COLO829 (cell line): ENCODE results near the gene RECQL5.
"Not testable (repeated sequence)": the region's sequence is repeated elsewhere in the genome, so short reads cannot be mapped to it uniquely, and the experiment has no call there.

Experiments used
- DNase-seq: peaks from one replicate; pipeline ENCODE4 v3.0.0; 2012; ENCODE audit warnings: low spot score

The RECQL5 gene

DNA sequence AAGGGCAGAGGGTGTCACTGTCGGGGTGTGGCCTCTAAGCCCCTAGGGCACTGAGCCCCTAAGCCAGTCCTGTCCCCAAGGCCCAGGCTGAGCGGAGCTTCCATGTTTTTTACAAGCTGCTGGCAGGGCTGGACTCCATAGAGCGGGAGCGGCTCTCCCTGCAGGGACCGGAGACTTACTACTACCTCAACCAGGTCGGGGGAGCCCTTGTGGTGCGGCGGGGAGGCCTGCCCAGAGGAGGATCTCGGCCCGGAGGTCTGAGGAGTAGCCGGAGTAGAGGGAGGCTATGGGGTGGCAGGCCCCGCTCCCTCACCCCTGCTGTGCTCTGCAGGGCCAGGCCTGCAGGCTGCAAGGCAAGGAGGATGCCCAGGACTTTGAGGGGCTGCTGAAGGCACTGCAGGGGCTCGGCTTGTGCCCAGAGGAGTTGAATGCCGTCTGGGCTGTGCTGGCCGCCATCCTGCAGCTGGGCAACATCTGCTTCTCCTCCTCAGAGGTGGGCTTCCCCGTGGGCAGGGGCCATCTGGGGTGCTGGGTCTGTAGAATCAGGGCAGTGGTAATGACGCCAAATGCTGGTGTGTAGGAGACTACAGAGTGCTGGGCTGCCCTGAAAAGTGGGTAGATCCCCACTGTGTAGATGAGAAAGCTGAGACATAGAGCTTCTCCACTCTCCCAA, 74.5 kb downstream of the RECQL5 start:
- no peak for DNase-seq

DNA sequence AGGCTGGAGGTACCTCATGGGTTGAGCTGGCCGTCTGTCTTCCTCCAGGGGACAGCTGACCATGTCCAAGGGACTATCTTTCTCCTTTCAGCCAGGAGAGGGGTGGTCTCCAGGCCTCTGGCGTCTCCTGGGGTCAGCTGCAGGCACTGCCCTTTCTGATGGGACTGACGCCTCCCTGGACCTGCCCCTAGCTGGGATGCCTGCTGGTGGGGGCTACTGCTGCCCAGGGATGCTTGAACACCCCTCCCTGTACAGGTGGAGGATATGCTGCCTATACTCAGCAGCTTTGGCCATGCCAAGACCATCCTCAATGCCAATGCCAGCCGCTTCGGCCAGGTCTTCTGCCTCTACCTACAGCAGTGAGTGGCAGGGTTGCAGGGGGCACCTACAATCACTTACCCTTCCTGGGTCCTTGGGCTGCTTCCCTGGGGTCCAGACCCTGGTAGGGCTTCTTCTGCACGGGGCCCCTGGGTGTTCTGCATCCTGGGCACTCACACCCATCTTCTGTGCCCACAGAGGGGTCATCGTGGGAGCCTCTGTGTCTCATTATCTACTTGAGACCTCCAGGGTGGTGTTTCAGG, 75.1 kb downstream of the RECQL5 start:
- no peak for DNase-seq

DNA sequence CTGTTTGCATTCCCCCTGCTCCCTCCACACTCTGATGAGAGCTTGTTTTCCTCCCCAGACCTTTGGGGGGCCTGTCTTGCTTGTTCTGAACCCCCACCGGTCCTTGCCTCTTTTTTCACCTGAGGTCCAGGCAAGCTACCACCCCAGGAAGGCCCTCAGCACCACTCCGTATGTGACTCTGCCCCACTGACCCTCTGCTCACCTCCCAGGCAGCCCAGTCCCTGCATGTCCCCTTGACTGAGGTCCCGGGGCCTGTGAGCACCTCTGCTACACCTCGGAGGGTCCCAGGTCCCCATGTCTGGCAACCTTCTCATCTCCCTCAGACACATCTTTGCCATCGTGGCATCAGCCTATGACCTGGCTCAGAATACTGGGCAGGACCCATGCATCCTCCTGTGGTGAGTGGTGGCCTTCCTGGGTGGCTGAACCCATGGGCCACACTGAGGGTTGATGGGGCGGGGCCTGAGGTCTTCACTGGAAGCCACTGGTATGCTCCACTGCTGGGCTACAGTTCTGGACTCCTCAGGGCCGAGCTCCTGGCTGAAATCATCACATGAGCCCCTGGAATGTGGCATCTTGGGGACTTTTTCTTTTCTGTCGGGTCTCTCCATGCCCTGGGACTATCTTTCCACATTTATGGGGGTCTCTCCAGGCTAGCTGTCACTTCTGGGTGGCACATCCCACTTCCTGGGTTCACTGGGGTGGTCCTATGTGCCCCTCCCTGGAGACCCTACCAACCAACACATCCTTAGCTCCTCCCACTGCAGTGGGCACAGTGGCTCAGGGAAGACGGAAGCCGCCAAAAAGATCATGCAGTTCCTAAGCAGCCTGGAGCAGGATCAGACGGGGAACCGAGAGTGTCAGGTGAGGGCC, 75.9 kb downstream of the RECQL5 start:
- DNase-seq: no peak

DNA sequence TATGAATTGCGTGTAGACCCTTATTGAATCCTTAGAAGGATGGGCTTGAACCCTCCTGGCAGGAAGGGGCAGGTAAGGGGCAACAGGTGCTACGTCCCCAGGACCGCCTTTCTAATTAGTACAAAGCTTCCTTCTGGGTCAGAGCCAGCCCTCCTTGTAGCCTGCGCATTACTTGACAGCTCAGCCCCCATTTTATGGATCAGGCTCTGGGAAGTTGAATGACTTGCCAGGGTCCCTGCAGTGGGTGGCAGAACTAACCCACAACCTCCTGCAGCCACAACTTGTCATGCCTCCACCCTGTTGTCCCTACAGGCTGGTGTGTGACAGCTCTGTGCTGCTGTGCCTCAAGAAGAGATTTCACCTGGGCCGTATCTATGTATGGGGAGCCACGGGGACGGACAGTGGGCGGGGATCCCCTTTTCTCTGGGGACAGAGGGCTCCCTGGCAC, 76.6 kb downstream of the RECQL5 start:
- DNase-seq: no peak

DNA sequence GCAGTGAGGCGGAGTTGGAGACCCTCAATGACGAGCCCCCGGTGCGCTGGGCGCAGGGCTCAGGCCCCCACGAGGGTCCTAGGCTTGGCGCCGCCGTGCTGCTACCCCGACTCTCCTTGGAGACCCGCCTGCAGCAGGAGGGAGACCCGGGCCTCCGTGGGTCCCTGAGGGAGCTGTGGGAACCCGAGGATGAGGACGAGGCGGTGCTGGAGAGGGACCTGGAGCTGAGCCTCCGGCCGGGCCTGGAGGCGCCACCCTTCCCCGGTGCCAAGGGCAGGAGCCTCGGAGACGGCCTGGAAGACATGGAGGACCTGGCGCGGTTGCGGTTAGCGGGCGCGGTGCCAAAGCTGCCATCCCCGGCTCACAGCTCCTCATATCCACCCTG, 77.0 kb downstream of the RECQL5 start:
- DNase-seq: no peak

DNA sequence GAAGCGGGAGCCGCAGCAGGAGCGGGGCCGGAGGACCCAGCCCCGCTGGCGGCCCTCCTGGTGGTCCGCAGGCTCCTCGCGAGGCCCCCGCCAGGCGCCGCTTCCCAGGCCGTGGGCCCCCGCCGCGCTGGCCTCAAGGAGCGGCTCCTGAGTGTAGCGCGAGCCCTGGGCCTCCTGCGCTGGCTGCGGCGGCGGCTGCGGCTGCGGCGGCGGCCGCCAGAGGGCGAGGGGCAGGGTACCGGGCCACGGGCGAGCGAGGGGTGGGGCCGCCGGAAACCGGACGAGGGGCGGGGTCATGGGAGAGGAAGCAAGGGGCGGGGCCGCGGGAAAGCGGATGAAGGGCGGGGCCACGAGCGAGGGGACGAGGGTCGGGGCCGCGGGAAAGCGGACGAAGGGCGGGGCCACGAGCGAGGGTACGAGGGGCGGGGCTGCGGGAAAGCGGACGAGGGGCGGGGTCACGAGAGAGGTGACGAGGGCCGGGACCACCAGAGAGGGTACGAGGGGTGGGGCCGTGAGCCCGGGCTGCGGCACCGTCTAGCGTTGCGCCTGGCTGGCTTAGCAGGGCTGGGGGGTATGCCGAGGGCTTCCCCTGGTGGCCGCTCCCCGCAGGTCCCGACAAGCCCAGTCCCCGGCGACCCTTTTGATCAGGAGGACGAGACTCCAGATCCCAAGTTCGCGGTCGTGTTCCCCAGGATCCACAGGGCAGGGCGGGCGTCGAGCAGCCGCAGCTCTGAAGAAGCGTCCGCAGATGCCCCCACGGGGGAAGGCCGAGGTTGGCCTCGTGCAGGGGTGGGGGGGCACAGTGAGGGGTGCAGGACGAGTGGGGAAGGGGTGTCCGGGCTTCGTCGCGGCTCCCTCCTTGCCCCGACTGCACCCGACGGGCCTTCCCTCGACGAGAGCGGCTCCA, 77.7 kb downstream of the RECQL5 start:
- DNase-seq: peak; percentile 92

DNA sequence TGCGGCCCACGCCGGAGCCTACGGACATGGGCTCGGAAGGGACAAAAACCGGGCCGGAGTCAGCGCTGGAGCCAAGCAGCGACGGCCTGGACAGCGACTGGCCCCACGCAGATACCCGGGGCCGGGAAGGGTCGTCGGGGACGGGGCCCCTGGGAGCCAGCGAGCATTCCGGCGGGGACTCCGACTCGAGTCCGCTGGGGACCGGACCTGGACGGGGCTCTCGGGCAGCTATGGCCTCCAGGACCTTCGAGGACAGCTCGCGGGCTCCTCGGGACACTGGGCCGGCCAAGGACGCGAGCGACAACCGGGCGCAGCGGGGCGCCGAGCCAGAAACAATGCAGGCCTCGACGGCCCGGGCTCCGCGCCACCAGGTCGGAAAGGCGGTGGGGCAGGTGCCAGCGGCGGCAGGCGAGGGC, 78.3 kb downstream of the RECQL5 start:
- DNase-seq: no peak

DNA sequence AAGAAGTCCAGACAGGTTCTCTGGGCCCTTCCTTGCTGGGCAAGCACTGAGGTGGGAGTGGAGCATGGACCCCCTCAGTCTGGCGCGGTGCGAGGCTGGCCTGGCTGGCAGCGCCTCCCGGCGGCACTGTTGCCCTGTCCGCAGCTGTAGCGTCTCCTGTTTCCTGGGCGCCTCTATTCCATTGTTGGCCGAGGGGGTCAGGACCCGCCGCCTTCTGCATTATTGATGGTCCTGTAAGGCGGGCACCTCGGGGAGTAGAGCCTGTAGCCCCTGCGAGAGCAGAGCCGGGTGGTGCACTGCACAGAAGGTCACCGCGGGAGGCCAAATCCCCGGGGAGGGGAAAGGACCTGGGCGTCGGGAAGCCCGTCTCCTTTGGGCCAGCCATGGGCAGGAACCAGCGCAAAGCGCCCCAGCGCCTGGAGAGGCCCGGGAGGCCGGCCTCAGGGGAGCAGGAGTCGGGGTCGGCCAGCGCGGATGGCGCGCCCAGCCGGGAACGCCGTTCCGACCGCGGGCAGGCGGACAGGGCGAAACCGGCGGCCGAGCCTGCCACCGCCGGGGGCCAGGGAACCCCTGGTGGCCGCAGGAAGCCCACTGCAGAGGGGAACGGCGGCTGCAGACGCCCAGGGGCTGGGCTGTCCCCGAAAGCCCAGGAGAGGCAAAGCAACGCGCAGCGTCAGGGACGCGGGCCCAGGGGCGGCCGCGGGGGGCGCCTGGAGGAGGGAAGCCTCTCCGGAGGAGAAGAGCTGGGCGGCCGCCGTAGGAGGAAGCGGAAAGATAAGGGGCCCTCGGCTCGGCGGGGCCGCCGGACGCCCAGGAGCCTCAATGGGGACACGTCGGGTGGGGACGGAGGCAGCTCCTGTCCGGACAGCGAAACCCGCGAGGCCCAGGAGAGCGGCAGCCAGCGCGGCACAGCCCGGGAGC, 79.0 kb downstream of the RECQL5 start, which contains the start of gene MYO15B:
Gene MYO15B, plus strand, starts transcription at position 126 of the 921 bp plus-strand sequence. Its CDS starts 258 bp downstream, at position 384.
- no peak for DNase-seq

DNA sequence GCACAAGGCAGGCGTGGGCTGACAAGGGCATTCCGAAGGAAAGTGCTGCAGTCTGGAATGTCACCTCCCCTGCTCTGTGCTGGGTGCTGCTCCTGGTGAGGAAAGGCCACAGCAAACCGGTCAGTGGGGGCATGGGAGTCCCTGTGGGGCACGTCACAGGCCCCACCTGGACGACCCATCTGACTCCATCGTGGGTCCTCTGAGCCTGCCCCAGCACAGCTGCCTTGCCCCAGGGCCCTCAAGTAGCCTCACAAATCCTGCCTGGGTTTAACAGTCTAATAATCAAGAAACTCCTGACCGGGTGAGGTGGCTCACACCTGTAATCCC, 82.1 kb downstream of the RECQL5 start:
- DNase-seq: no peak

DNA sequence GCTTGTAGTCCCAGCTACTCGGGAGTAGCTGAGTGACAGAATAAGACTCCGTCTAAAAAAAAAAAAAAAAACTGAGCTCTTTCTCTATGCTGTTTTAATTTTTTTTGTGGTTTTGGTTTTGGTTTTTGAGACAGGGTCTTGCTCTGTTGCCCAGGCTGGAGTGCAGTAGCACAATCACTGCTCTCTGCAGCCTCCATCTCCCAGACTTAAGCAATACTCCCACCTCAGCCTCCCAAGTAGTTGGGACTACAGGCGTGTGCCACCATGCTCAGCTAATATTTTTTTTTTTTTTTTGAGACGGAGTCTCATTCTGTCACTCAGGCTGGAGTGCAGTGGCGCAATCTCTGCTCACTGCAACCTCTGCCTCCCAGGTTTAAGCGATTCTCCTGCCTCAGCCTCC, 83.8 kb downstream of the RECQL5 start:
- not testable (repeated sequence) for DNase-seq

DNA sequence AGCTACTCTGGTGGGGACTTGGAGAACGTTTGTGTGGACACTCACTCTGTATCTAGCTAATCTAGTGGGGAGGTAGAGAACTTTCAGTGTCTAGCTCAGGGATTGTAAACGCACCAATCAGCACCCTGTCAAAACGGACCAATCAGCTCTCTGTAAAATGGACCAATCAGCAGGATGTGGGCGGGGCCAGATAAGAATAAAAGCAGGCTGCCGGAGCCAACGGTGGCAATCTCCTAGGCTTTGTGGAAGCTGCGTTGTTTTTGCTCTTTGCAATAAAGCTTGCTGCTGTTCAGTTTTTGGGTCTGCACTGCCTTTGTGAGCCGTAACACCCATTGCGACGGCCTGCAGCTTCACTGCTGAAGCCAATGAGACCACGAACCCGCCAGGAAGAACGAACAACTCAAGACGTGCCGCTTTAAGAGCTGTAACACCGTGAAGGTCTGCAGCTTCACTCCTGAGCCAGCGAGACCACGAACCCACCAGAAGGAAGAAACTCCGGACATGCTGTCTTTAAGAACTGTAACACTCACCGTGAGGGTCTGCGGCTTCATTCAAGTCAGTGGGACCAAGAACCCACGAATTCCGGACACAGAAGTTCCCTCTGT, 85.7 kb downstream of the RECQL5 start:
- DNase-seq: not testable (repeated sequence)
